Fibroblast of the aortic adventitia (primary cell): Measurements from ENCODE around the gene ELOVL2. TPM values are rescaled to one million over a fixed set of nuclear protein-coding genes. Genes with fewer than 3 reads are reported as not detected.

ENCODE experiments used
- DNase-seq: peaks from one replicate; pipeline ENCODE4 v3.0.0-alpha.2; 2010; ENCODE audit warnings: low read depth
- H3K4me3 ChIP-seq: 2 replicates; pipeline ENCODE4 v1.5.1; 2011; ENCODE audit warnings: low read depth, mild to moderate bottlenecking, control low read depth, low read length, moderate library complexity
- CTCF ChIP-seq: IDR thresholded peaks from 2 replicates; pipeline ENCODE4 v1.5.1; 2011; ENCODE audit warnings: mild to moderate bottlenecking, low read length, control low read depth, inconsistent platforms; ENCODE audit not compliant: insufficient read depth
- total RNA-seq: library from RNA; depleted of rRNA; stranded (reverse); fragments of >200 nt; gene quantifications from 2 replicates; pipeline ENCODE4 v1.2.3, GENCODE V29; 2012; ENCODE audit warnings: low replicate concordance

The ELOVL2 gene
- total RNA-seq, 1 donor: 0.18 TPM

- no peak for TF ChIP-seq CTCF
- H3K4me3 ChIP-seq: no peak overlapping the region
- no peak for DNase-seq
Observed at GRCh38 chr6:11025921-11026635, 18.0 kb downstream of the ELOVL2 start.

GRCh38 chr6:11025130-11025529 is 19.0 kb downstream of the ELOVL2 start:
- no peak for DNase-seq
- no peak overlapping the region for H3K4me3 ChIP-seq
- no peak for TF ChIP-seq CTCF

GRCh38 chr6:11023032-11023431 is 21.1 kb downstream of the ELOVL2 start:
- peak; percentile 28 for DNase-seq
- TF ChIP-seq CTCF: no peak
- H3K4me3 ChIP-seq: no peak overlapping the region

- DNase-seq: no peak
- TF ChIP-seq CTCF: no peak
- no peak overlapping the region for H3K4me3 ChIP-seq
Observed at GRCh38 chr6:11021714-11022113, 22.4 kb downstream of the ELOVL2 start.

GRCh38 chr6:11021003-11021402 is 23.1 kb downstream of the ELOVL2 start:
- no peak for TF ChIP-seq CTCF
- DNase-seq: no peak
- no peak overlapping the region for H3K4me3 ChIP-seq

- H3K4me3 ChIP-seq: no peak overlapping the region
- no peak for DNase-seq
- TF ChIP-seq CTCF: no peak
Observed at GRCh38 chr6:11018225-11018624, 25.9 kb downstream of the ELOVL2 start.

GRCh38 chr6:11017090-11017489 is 27.0 kb downstream of the ELOVL2 start:
- no peak overlapping the region for H3K4me3 ChIP-seq
- DNase-seq: no peak
- no peak for TF ChIP-seq CTCF
